Esophagus (tissue), 2 donors: ENCODE data around the gene DRICH1. TPM values are rescaled to one million over a fixed set of nuclear protein-coding genes. Genes with fewer than 3 reads are reported as not detected.
"Not testable (repeated sequence)": the region's sequence is repeated elsewhere in the genome, so short reads cannot be mapped to it uniquely, and the experiment has no call there.

Source experiments
- H3K27ac ChIP-seq, 2 donors: one replicate each; pipeline ENCODE4 v1.5.1; 2013; ENCODE audit warnings: low read depth in 2 of 2, mild to moderate bottlenecking in 2 of 2, inconsistent platforms in 1 of 2, low read length in 1 of 2, moderate library complexity in 1 of 2
- H3K27me3 ChIP-seq, 2 donors: one replicate each; pipeline ENCODE4 v1.6.1; 2013; ENCODE audit warnings: low read length in 2 of 2, control low read depth in 1 of 2, mild to moderate bottlenecking in 1 of 2; ENCODE audit not compliant: insufficient read depth in 2 of 2, control insufficient read depth in 1 of 2
- H3K36me3 ChIP-seq, 2 donors: one replicate each; pipeline ENCODE4 v1.6.1; 2013; ENCODE audit warnings: low read length in 1 of 2; ENCODE audit not compliant: control insufficient read depth in 2 of 2, insufficient read depth in 2 of 2
- H3K4me1 ChIP-seq, 2 donors: one replicate each; pipeline ENCODE4 v1.6.1; 2013; ENCODE audit warnings: low read length in 1 of 2; ENCODE audit not compliant: control insufficient read depth in 2 of 2, insufficient read depth in 2 of 2
- H3K4me3 ChIP-seq, 2 donors: one replicate each; pipeline ENCODE4 v1.5.1; 2013; ENCODE audit warnings: low read length in 2 of 2, mild to moderate bottlenecking in 2 of 2, low read depth in 1 of 2, moderate library complexity in 1 of 2
- H3K9me3 ChIP-seq, 2 donors: one replicate each; pipeline ENCODE4 v1.6.1; 2013; ENCODE audit warnings: mild to moderate bottlenecking in 2 of 2, low read depth in 1 of 2, low read length in 1 of 2, moderate library complexity in 1 of 2; ENCODE audit not compliant: control insufficient read depth in 2 of 2, insufficient read depth in 1 of 2
- WGBS, 2 donors: extraction: QIAGEN DNeasy Blood & Tissue Kit; methylation state at CpG; one replicate each; pipeline ENCODE4 v1.1.7; 2013; 5-methylcytosine and 5-hydroxymethylcytosine counted together
- polyA plus RNA-seq, 2 donors: library from polyadenylated mRNA; stranded (reverse); fragments of 200-250 nt; gene quantifications; one replicate each; pipeline ENCODE4 v1.2.3, GENCODE V29; 2013
- donor health status: healthy with polysubstance abuse.
- donor health status: Bipolar disorder and iron deficiency.

DRICH1 gene
- polyA plus RNA-seq, 2 donors = 0.15 to 0.57 TPM

GRCh38 chr22:23651676-23652075 lies 19.6 kb upstream of the DRICH1 start:
- peaks cover 0 to 10% of the 10 kb centered on the region in 2 donors for H3K36me3 ChIP-seq
- H3K27ac ChIP-seq = no peak overlapping the region
- WGBS, 2 donors = 93 to 95% methylated on average over 6 of the region's 6 CpGs
- no peaks in the 10 kb centered on the region for H3K4me1 ChIP-seq
- no peak overlapping the region for H3K4me3 ChIP-seq
- no peaks in the 10 kb centered on the region for H3K27me3 ChIP-seq
- H3K9me3 ChIP-seq = no peaks in the 10 kb centered on the region

GRCh38 chr22:23649071-23649501 lies 17.0 kb upstream of the DRICH1 start:
- no peak overlapping the region for H3K27ac ChIP-seq
- no peak overlapping the region for H3K4me3 ChIP-seq
- H3K9me3 ChIP-seq = no peaks in the 10 kb centered on the region
- H3K4me1 ChIP-seq = no peaks in the 10 kb centered on the region
- H3K27me3 ChIP-seq = no peaks in the 10 kb centered on the region
- 86 to 93% methylated on average over 18 of the region's 18 CpGs for WGBS, 2 donors
- peaks cover 0 to 7% of the 10 kb centered on the region in 2 donors for H3K36me3 ChIP-seq

- H3K4me1 ChIP-seq, H3K4me3 ChIP-seq, H3K9me3 ChIP-seq, H3K27ac ChIP-seq, H3K36me3 ChIP-seq, H3K27me3 ChIP-seq: not testable (repeated sequence)
- 97 to 98% methylated on average over 7 of the region's 7 CpGs for WGBS, 2 donors
These were observed 14.4 kb upstream of the DRICH1 start for GRCh38 chr22:23646526-23646925.

GRCh38 chr22:23640206-23640605 lies 8.1 kb upstream of the DRICH1 start:
- 64 to 80% methylated on average over 6 of the region's 6 CpGs for WGBS, 2 donors
- H3K4me1 ChIP-seq, H3K27ac ChIP-seq, H3K4me3 ChIP-seq, H3K36me3 ChIP-seq, H3K9me3 ChIP-seq, H3K27me3 ChIP-seq: not testable (repeated sequence)

- Histone ChIP-seq H3K27ac (no peak overlapping the region), H3K36me3 (no peaks in the 10 kb centered on the region), H3K4me1 (no peaks in the 10 kb centered on the region), H3K27me3 (no peaks in the 10 kb centered on the region), H3K4me3 (no peak overlapping the region), H3K9me3 (no peaks in the 10 kb centered on the region)
- 86 to 88% methylated on average over 7 of the region's 7 CpGs for WGBS, 2 donors
These were observed 7.5 kb upstream of the DRICH1 start for GRCh38 chr22:23639661-23640060.

- Histone ChIP-seq H3K27ac (no peak overlapping the region), H3K27me3 (no peaks in the 10 kb centered on the region), H3K36me3 (no peaks in the 10 kb centered on the region), H3K4me1 (no peaks in the 10 kb centered on the region), H3K4me3 (no peak overlapping the region), H3K9me3 (no peaks in the 10 kb centered on the region)
- WGBS, 2 donors = 89 to 90% methylated on average over 11 to 12 of the region's 12 CpGs
These were observed 6.5 kb upstream of the DRICH1 start for GRCh38 chr22:23638611-23639010.

- not testable (repeated sequence) for H3K4me1 ChIP-seq, H3K27ac ChIP-seq, H3K27me3 ChIP-seq, H3K9me3 ChIP-seq, H3K36me3 ChIP-seq, H3K4me3 ChIP-seq
- 90 to 94% methylated on average over 8 of the region's 8 CpGs for WGBS, 2 donors
These were observed 3.2 kb upstream of the DRICH1 start for GRCh38 chr22:23635291-23635690.

GRCh38 chr22:23628056-23628743 lies 3.9 kb downstream of the DRICH1 start:
- not testable (repeated sequence) for H3K27ac ChIP-seq, H3K27me3 ChIP-seq, H3K4me1 ChIP-seq, H3K9me3 ChIP-seq, H3K4me3 ChIP-seq, H3K36me3 ChIP-seq
- 72 to 87% methylated on average over 6 of the region's 6 CpGs for WGBS, 2 donors

- not testable (repeated sequence) for H3K9me3 ChIP-seq, H3K27me3 ChIP-seq, H3K36me3 ChIP-seq, H3K4me3 ChIP-seq, H3K4me1 ChIP-seq, H3K27ac ChIP-seq
- WGBS, 2 donors = 60 to 62% methylated on average over 3 of the region's 3 CpGs
These were observed 4.6 kb downstream of the DRICH1 start for GRCh38 chr22:23627401-23628055.
